ENCODE results near the gene FBLN2. TPM values are rescaled to one million over a fixed set of nuclear protein-coding genes. Genes with fewer than 3 reads are reported as not detected.

Gene FBLN2
- total and polyA plus RNA-seq, 8 donors: 27.5 to 96.6 (median 40.6) TPM

- intact Hi-C loops (cut with DNase I): no loop called here
Observed at GRCh38 chr3:13682331-13683013, 133.5 kb downstream of the FBLN2 start.

GRCh38 chr3:13683288-13683687 is 134.4 kb downstream of the FBLN2 start:
- TF ChIP-seq CTCF (IDR thresholded peaks at IDR 0.05): no peak
- Histone ChIP-seq H3K27ac (no peak overlapping the region), H3K36me3 (no peaks in the 10 kb centered on the region), H3K4me3 (no peak overlapping the region), H3K27me3 (peaks cover 0 to 41% of the 10 kb centered on the region in 2 donors), H3K9me3 (no peaks in the 10 kb centered on the region), H3K4me1 (no peaks in the 10 kb centered on the region)
- no peak for DNase-seq
- no peak for ATAC-seq
- intact Hi-C loops (cut with DNase I): no loop called here

More at GRCh38 chr3:13682331-13683013, 133.5 kb downstream of the FBLN2 start:
- DNase-seq (no peak), ATAC-seq (no peak)
- Histone ChIP-seq H3K27me3 (peaks cover 0 to 34% of the 10 kb centered on the region in 2 donors), H3K4me1 (no peaks in the 10 kb centered on the region), H3K4me3 (no peak overlapping the region), H3K9me3 (no peaks in the 10 kb centered on the region), H3K27ac (no peak overlapping the region), H3K36me3 (no peaks in the 10 kb centered on the region)
- no peak for TF ChIP-seq CTCF (IDR thresholded peaks at IDR 0.05)

GRCh38 chr3:13683772-13684171 is 134.8 kb downstream of the FBLN2 start:
- DNase-seq: no peak
- Histone ChIP-seq H3K36me3 (no peaks in the 10 kb centered on the region), H3K9me3 (no peaks in the 10 kb centered on the region), H3K27ac (no peak overlapping the region), H3K4me1 (no peaks in the 10 kb centered on the region), H3K27me3 (peaks cover 0 to 41% of the 10 kb centered on the region in 2 donors), H3K4me3 (no peak overlapping the region)
- intact Hi-C loops (cut with DNase I): no loop called here
- TF ChIP-seq CTCF (IDR thresholded peaks at IDR 0.05): no peak
- no peak for ATAC-seq

GRCh38 chr3:13684350-13684749 is 135.4 kb downstream of the FBLN2 start:
- DNase-seq: no peak
- no peak for ATAC-seq
- no peaks in the 10 kb centered on the region for H3K4me1 ChIP-seq
- H3K9me3 ChIP-seq: no peaks in the 10 kb centered on the region
- no peak for TF ChIP-seq CTCF (IDR thresholded peaks at IDR 0.05)
- peaks cover 0 to 38% of the 10 kb centered on the region in 2 donors for H3K27me3 ChIP-seq
- H3K36me3 ChIP-seq: no peaks in the 10 kb centered on the region
- H3K27ac ChIP-seq: no peak overlapping the region
- H3K4me3 ChIP-seq: no peak overlapping the region
- intact Hi-C loops (cut with DNase I): no loop called here

GRCh38 chr3:13684854-13685253 is 135.9 kb downstream of the FBLN2 start:
- Histone ChIP-seq H3K4me3 (no peak overlapping the region), H3K27me3 (peaks cover 0 to 36% of the 10 kb centered on the region in 2 donors), H3K9me3 (no peaks in the 10 kb centered on the region), H3K36me3 (no peaks in the 10 kb centered on the region), H3K4me1 (no peaks in the 10 kb centered on the region), H3K27ac (no peak overlapping the region)
- intact Hi-C loops (cut with DNase I): no loop called here
- TF ChIP-seq CTCF (IDR thresholded peaks at IDR 0.05): no peak
- no peak for DNase-seq
- ATAC-seq: no peak

Measured in left lung (tissue), 10 donors.